Measurements from ENCODE around the gene SYT7. TPM values are rescaled to one million over a fixed set of nuclear protein-coding genes. Genes with fewer than 3 reads are reported as not detected.
A peak's percentile ranks its signal among the peaks of the same experiment; 100 is the strongest.

Gene SYT7
- total RNA-seq, 2 donors from 2014 or later, result 8.5 to 28.4 TPM

GRCh38 chr11:61518032-61518795, 62.7 kb downstream of the SYT7 start:
- DNase-seq, result no peak
- Histone ChIP-seq H3K9me3 (no peaks in the 10 kb centered on the region), H3K4me1 (no peaks in the 10 kb centered on the region), H3K9ac (ENCODE audit: low read depth in 2 of 2, low read length in 2 of 2) (no peak overlapping the region), H3K4me3 (no peak overlapping the region), H3K27ac (no peak overlapping the region), H3K36me3 (no peaks in the 10 kb centered on the region), H3K27me3 (no peaks in the 10 kb centered on the region)
- intact Hi-C loops (cut with DNase I), result no loop called here
- TF ChIP-seq CTCF (IDR thresholded peaks at IDR 0.05), result no peak

- intact Hi-C loops (cut with DNase I), result loop anchor here (2.0 kb wide), 1 partner anchor 40 kb away; no protein-coding TSS in a partner anchor
- Histone ChIP-seq H3K4me3 (no peak overlapping the region), H3K36me3 (no peaks in the 10 kb centered on the region), H3K27me3 (no peaks in the 10 kb centered on the region), H3K4me1 (no peaks in the 10 kb centered on the region), H3K27ac (no peak overlapping the region), H3K9ac (ENCODE audit: low read depth in 2 of 2, low read length in 2 of 2) (peak overlapping the region in 1 of 2 donors; percentile 24), H3K9me3 (no peaks in the 10 kb centered on the region)
- peak; percentile 43 for DNase-seq
- peak; percentile 99 for TF ChIP-seq CTCF (IDR thresholded peaks at IDR 0.05)
Measured at GRCh38 chr11:61516675-61517572, 64.0 kb downstream of the SYT7 start.

DNA sequence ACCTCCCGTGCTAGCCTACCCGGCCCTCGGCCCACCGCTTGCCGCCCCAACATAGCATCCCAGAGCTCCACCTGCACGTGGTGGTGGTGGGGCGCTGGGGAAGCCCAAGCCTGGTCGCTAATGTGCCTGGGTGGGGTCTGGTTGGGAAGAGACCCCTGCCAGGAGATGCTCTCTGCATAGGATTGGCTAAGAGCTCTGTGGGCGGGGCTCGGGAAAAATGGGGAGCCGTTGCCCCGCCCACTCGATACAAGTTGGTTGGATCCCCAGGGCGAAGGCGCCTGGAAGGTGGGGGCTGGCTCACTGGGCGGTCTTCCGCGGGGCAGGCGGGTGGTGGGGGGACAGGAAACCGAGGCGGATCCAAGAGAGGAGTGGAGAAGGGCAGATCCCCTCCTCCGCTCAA, 64.7 kb downstream of the SYT7 start:
- TF ChIP-seq CTCF (IDR thresholded peaks at IDR 0.05), result no peak
- no peaks in the 10 kb centered on the region for H3K36me3 ChIP-seq
- H3K27ac ChIP-seq, result no peak overlapping the region
- no peaks in the 10 kb centered on the region for H3K9me3 ChIP-seq
- H3K4me1 ChIP-seq, result no peaks in the 10 kb centered on the region
- no peak overlapping the region for H3K9ac ChIP-seq (ENCODE audit: low read depth in 2 of 2, low read length in 2 of 2)
- no peaks in the 10 kb centered on the region for H3K27me3 ChIP-seq
- no peak overlapping the region for H3K4me3 ChIP-seq
- intact Hi-C loops (cut with DNase I), result loop anchor here (2.0 kb wide), 1 partner anchor 39 kb away; no protein-coding TSS in a partner anchor
- no peak for DNase-seq

DNA sequence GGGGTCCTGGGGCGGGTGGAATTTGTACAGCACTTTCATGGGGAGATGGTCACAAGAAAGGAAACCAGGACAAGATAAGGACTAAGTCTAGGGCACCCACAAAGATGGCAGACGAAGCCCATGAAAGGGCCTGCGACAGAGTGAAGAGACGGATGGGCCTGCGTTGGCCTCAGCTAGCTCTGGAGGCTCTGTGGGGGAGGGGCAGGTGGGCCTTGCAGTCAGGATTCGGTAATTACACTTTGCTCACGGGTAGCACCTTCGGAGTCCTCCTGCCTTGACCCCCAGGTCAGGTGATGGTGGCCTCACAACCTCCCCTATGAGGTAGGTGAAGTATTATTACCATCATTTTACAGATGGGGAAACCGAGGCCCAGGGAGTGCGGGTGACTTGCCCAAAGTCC, 65.2 kb downstream of the SYT7 start:
- H3K9me3 ChIP-seq, result no peaks in the 10 kb centered on the region
- TF ChIP-seq CTCF (IDR thresholded peaks at IDR 0.05), result no peak
- DNase-seq, result no peak
- intact Hi-C loops (cut with DNase I), result loop anchor here (2.0 kb wide), 1 partner anchor 39 kb away; no protein-coding TSS in a partner anchor
- no peaks in the 10 kb centered on the region for H3K4me1 ChIP-seq
- H3K27me3 ChIP-seq, result no peaks in the 10 kb centered on the region
- H3K4me3 ChIP-seq, result no peak overlapping the region
- no peak overlapping the region for H3K9ac ChIP-seq (ENCODE audit: low read depth in 2 of 2, low read length in 2 of 2)
- H3K36me3 ChIP-seq, result no peaks in the 10 kb centered on the region
- H3K27ac ChIP-seq, result no peak overlapping the region

DNA sequence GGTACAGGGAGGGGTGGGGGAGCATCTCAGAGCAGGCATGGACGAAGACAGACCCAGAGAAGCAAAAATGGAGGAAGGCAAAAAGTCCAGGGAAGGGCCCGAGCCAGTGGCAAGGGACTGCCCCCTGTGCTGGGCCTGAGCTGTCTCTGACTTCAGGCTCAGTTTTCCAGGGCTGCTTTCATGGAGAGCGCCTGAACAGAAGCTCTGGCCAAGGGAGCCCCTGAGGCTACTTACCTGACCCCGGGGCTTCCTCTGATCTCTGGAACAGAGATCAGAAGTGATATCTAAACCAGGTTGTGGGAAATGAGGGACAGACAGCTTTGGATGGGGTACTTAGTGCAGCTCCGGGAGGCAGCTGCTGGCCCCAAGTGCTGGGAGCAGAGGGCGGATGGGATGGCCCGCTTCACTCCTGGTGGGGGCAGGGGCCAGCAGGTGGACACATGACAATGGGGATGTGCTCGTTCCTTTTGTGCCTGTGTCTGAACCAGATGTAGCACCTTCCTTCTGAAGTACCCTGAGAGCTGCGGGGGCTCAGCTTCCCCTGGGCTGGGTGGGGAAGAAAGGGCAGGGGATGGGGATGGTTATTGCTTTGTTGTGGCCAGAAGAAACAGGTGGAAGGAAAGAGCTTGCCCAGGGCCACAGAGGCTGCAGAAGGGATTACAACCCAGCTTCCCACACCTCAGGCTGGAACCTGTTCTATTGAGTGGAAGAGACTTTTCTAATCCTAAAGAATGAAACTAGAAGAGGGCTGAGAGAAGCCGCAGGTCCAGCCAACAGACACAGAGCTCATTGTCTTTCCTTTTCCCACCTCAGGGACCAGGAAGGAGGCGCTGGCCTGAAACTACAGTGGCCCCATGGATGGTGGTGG, 66.6 kb downstream of the SYT7 start:
- Histone ChIP-seq H3K9me3 (no peaks in the 10 kb centered on the region), H3K4me3 (no peak overlapping the region), H3K9ac (ENCODE audit: low read depth in 2 of 2, low read length in 2 of 2) (no peak overlapping the region), H3K36me3 (no peaks in the 10 kb centered on the region), H3K27ac (no peak overlapping the region), H3K27me3 (no peaks in the 10 kb centered on the region), H3K4me1 (peaks cover 5% of the 10 kb centered on the region)
- DNase-seq, result no peak
- no peak for TF ChIP-seq CTCF (IDR thresholded peaks at IDR 0.05)
- intact Hi-C loops (cut with DNase I), result no loop called here
